Prostate gland (tissue), 2 donors: ENCODE measurements around the gene POGLUT2. TPM values are rescaled to one million over a fixed set of nuclear protein-coding genes. Genes with fewer than 3 reads are reported as not detected.

ENCODE experiments used
- DNase-seq: peaks from one replicate; pipeline ENCODE4 v3.0.0-alpha.2; 2019; ENCODE audit warnings: low spot score
- H3K27ac ChIP-seq, 2 donors: fragments of 200-600 bp; sonication (generic); 2 replicates each; pipeline ENCODE4 v1.5.1; 2017 to 2019
- H3K27me3 ChIP-seq: fragments of 200-600 bp; sonication (generic); replicated peaks from 2 replicates; pipeline ENCODE4 v1.5.1; 2019; ENCODE audit not compliant: insufficient read depth
- H3K36me3 ChIP-seq, 2 donors: fragments of 200-600 bp; sonication (generic); 1 replicate in 1 of 2; 2 replicates in 1 of 2; pipeline versions ENCODE4 v1.5.1 to v1.8.1; 2017 to 2019
- H3K4me1 ChIP-seq: fragments of 200-600 bp; sonication (generic); replicated peaks from 2 replicates; pipeline ENCODE4 v1.5.1; 2019
- H3K4me3 ChIP-seq, 2 donors: fragments of 200-600 bp; sonication (generic); 2 replicates each; pipeline ENCODE4 v1.5.1; 2017 to 2019
- H3K9me3 ChIP-seq: fragments of 200-600 bp; sonication (generic); 2 replicates; pipeline ENCODE4 v1.5.1; 2017
- CTCF ChIP-seq, 4 experiments: fragments of 200-600 bp in 2 of 4; fragments of 450-650 bp in 2 of 4; sonication (generic) in 2 of 4; IDR thresholded peaks; 1 replicate in 3 of 4; 2 replicates in 1 of 4; pipeline ENCODE4 v1.5.1; 2016 to 2019; ENCODE audit warnings: antibody characterized with exemption in 4 of 4, mild to moderate bottlenecking in 2 of 4, moderate library complexity in 2 of 4
- POLR2A ChIP-seq: fragments of 450-650 bp; IDR thresholded peaks from one replicate; pipeline ENCODE4 v1.6.1; 2016; ENCODE audit warnings: antibody characterized with exemption, mild to moderate bottlenecking
- POLR2AphosphoS5 ChIP-seq: sonication (generic); formaldehyde crosslinking; IDR thresholded peaks from one replicate; pipeline ENCODE4 v1.6.1; 2017; ENCODE audit warnings: antibody characterized with exemption
- WGBS: methylation state at CpG from one replicate; pipeline ENCODE4 v1.1.5; 2018; 5-methylcytosine and 5-hydroxymethylcytosine counted together
- intact Hi-C: fragments of 100-400 bp; cut with DNase I; formaldehyde crosslinking; loops from one replicate; pipeline ENCODE4 v1.14.2; 2022
- total RNA-seq, 2 donors: library from RNA; depleted of rRNA; stranded (reverse); fragments of >200 nt; gene quantifications; one replicate each; pipeline ENCODE4 v1.1.0, GENCODE V29; 2016

POGLUT2 gene
- total RNA-seq, 2 donors from 2014 or later = 3.9 to 4.0 TPM

DNA sequence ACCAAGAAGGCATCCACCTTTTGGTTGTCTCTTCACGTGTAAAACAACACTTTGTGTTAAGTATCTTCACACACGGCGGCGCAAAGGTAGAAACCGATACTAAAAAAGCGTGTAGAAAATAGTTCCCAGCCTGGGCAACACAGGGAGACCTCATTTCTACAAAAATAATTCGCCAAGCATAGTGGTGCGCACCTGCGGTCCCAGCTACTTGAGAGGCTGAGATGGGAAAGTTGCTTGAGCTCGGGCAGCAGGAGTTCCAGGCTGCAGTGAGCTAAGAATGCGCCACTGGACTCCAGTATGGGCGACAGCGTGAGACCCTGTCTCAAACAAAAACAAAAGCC lies 46.5 kb upstream of the POGLUT2 start:
- peak overlapping the region; percentile 72 to 74 for H3K4me3 ChIP-seq
- intact Hi-C loops = loop anchor here (1.0 to 5.0 kb wide), 3 partner anchors 43 to 263 kb away; partner anchors contain the start of gene TPP2

DNA sequence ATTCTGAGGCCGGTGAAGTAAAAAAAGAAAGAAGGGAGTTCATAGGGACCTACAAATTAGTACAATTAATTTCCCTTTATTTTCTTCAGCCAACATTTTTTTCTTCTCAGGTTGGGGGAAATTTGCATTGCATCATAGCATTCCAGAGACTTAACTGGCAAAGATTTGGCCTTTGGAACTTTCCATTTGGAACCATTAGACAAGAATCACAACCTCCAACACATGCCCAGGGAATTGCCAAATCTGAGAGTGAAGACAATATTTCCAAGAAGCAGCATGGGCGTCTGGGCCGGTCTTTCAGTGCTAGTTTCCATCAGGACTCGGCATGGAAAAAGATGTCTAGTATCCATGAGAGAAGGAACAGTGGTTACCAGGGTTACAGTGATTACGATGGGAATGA lies 40.7 kb upstream of the POGLUT2 start:
- no peak for DNase-seq
- Histone ChIP-seq H3K27me3 (no peaks in the 10 kb centered on the region), H3K4me3 (no peak overlapping the region), H3K36me3 (no peaks in the 10 kb centered on the region), H3K4me1 (no peaks in the 10 kb centered on the region), H3K9me3 (no peaks in the 10 kb centered on the region), H3K27ac (no peak overlapping the region)
- intact Hi-C loops = no loop called here
- 89% methylated on average over 5 of the region's 5 CpGs for WGBS
- no peak for TF ChIP-seq CTCF (IDR thresholded peaks at IDR 0.05)
- no peak for TF ChIP-seq POLR2A
- no peak for TF ChIP-seq POLR2AphosphoS5

More for the DNA sequence above, 46.5 kb upstream of the POGLUT2 start:
- peaks cover 2% of the 10 kb centered on the region for H3K4me1 ChIP-seq
- H3K9me3 ChIP-seq = no peaks in the 10 kb centered on the region
- no peak for TF ChIP-seq POLR2AphosphoS5
- TF ChIP-seq CTCF (IDR thresholded peaks at IDR 0.05) = no peak
- TF ChIP-seq POLR2A = no peak
- no peaks in the 10 kb centered on the region for H3K36me3 ChIP-seq
- peak overlapping the region; percentile 88 to 95 for H3K27ac ChIP-seq
- DNase-seq = no peak
- no peaks in the 10 kb centered on the region for H3K27me3 ChIP-seq
- WGBS = 2% methylated on average over 13 of the region's 13 CpGs

GRCh38 chr13:102838982-102839381 lies 40.2 kb upstream of the POGLUT2 start:
- no peaks in the 10 kb centered on the region for H3K4me1 ChIP-seq
- H3K27ac ChIP-seq = no peak overlapping the region
- WGBS = 48% methylated on average over 4 of the region's 4 CpGs
- DNase-seq = no peak
- intact Hi-C loops = no loop called here
- no peaks in the 10 kb centered on the region for H3K36me3 ChIP-seq
- H3K4me3 ChIP-seq = no peak overlapping the region
- no peaks in the 10 kb centered on the region for H3K27me3 ChIP-seq
- TF ChIP-seq CTCF (IDR thresholded peaks at IDR 0.05) (no peak), POLR2AphosphoS5 (no peak), POLR2A (no peak)
- no peaks in the 10 kb centered on the region for H3K9me3 ChIP-seq

GRCh38 chr13:102838273-102838672 lies 39.5 kb upstream of the POGLUT2 start:
- no peaks in the 10 kb centered on the region for H3K4me1 ChIP-seq
- no peaks in the 10 kb centered on the region for H3K36me3 ChIP-seq
- no peaks in the 10 kb centered on the region for H3K9me3 ChIP-seq
- no peak for TF ChIP-seq POLR2A
- TF ChIP-seq POLR2AphosphoS5 = no peak
- no peak for TF ChIP-seq CTCF (IDR thresholded peaks at IDR 0.05)
- no peak for DNase-seq
- intact Hi-C loops = no loop called here
- WGBS = 28% methylated on average over 1 of the region's 1 CpG
- H3K27ac ChIP-seq = no peak overlapping the region
- H3K4me3 ChIP-seq = no peak overlapping the region
- no peaks in the 10 kb centered on the region for H3K27me3 ChIP-seq

DNA sequence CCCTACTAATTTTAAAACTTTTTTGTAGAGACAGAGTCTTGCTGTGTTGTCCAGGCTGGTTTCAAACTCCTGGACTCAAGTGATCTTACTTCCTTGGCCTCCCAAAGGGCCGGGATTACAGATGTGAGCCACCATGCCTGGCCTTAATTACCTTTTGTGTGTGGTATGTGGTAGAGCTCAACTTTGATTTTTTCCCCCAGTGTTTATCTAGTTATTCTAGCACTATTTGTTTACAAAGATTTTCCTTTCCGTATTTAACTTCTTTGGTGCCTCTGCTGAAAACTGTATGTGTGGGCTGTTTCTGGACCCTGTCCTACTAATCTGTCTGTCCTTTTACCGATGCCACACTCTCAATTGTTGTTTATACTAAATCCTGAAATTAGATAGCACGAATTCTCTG lies 37.7 kb upstream of the POGLUT2 start:
- 96% methylated on average over 4 of the region's 4 CpGs for WGBS
- no peaks in the 10 kb centered on the region for H3K36me3 ChIP-seq
- no peak for DNase-seq

More for the DNA sequence above, 37.7 kb upstream of the POGLUT2 start:
- H3K4me1 ChIP-seq = no peaks in the 10 kb centered on the region
- no peaks in the 10 kb centered on the region for H3K9me3 ChIP-seq
- no peak overlapping the region for H3K4me3 ChIP-seq
- no peaks in the 10 kb centered on the region for H3K27me3 ChIP-seq
- TF ChIP-seq POLR2A = no peak
- TF ChIP-seq POLR2AphosphoS5 = no peak
- TF ChIP-seq CTCF (IDR thresholded peaks at IDR 0.05) = no peak
- intact Hi-C loops = no loop called here
- H3K27ac ChIP-seq = no peak overlapping the region
